ENCODE measurements around the gene KAT8. TPM values are rescaled to one million over a fixed set of nuclear protein-coding genes. Genes with fewer than 3 reads are reported as not detected.

The KAT8 gene
- total and polyA plus RNA-seq, 8 donors: 38.8 to 114 (median 54.0) TPM

DNA sequence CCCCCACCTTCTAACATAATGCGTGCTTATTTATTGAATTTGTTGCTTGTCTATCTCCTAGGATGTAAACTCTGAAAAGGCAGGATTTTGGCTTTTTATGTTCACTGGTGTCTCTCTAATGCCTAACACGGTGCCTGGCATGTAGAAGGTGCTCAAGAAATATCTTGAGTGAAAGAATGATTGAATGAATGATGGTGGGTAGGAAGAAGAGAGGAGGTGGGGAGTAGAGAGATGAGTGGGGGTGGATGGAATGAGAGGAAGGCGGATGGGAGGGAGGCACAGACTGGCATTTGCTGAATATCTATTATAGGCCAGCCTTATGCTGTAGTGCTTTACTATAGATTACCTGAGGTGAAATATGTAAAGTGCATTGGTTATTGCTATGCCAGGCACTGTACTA is 30.1 kb downstream of the KAT8 start:
- H3K36me3 ChIP-seq: no peaks in the 10 kb centered on the region
- 90 to 95% (median 92%) methylated on average over 3 of the region's 3 CpGs for WGBS, 5 donors
- DNase-seq: no peak
- no peak for TF ChIP-seq POLR2AphosphoS5 (IDR thresholded peaks at IDR 0.05)
- TF ChIP-seq POLR2A (IDR thresholded peaks at IDR 0.05): no peak
- TF ChIP-seq, protein P1, sequence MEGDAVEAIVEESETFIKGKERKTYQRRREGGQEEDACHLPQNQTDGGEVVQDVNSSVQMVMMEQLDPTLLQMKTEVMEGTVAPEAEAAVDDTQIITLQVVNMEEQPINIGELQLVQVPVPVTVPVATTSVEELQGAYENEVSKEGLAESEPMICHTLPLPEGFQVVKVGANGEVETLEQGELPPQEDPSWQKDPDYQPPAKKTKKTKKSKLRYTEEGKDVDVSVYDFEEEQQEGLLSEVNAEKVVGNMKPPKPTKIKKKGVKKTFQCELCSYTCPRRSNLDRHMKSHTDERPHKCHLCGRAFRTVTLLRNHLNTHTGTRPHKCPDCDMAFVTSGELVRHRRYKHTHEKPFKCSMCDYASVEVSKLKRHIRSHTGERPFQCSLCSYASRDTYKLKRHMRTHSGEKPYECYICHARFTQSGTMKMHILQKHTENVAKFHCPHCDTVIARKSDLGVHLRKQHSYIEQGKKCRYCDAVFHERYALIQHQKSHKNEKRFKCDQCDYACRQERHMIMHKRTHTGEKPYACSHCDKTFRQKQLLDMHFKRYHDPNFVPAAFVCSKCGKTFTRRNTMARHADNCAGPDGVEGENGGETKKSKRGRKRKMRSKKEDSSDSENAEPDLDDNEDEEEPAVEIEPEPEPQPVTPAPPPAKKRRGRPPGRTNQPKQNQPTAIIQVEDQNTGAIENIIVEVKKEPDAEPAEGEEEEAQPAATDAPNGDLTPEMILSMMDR (IDR thresholded peaks at IDR 0.05): no peak
- TF ChIP-seq EP300 (IDR thresholded peaks at IDR 0.05): no peak
- intact Hi-C loops (cut with DNase I; ENCODE audit: low total_unique reads): no loop called here
- H3K27ac ChIP-seq: no peak overlapping the region
- no peaks in the 10 kb centered on the region for H3K9me3 ChIP-seq
- H3K4me3 ChIP-seq: no peak overlapping the region
- peaks cover 0 to 44% (median 7%) of the 10 kb centered on the region in 3 donors for H3K27me3 ChIP-seq
- peaks cover 5 to 24% (median 18%) of the 10 kb centered on the region in 4 donors for H3K4me1 ChIP-seq

DNA sequence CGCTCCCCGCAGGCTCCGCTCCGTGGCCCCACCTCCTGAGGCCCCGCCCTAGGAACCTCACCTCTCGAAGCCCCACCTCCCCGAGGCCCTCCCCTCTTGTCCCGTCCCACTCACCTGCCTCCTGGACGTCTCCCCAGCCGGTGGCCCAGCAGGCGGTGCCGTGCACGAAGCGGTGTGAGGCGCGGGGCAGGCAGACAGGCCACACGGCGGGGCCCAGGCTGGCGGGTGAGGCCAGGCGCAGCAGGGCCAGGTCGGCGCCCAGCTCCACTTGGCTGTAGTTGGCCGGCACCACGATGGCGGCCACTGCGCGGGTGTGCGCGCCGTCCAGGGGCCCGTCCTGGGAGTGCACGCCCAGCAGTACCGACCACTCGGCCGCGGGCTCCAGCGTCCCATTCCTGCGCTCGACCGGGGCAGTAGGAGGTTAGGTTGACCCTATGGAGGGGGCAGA is 30.8 kb downstream of the KAT8 start:
- Histone ChIP-seq H3K36me3 (no peaks in the 10 kb centered on the region), H3K27ac (no peak overlapping the region), H3K9me3 (no peaks in the 10 kb centered on the region), H3K4me3 (peak overlapping the region in 3 of 4 donors; percentile 21 to 28 (median 23)), H3K4me1 (peaks cover 0 to 17% (median 11%) of the 10 kb centered on the region in 4 donors), H3K27me3 (peaks cover 0 to 49% (median 7%) of the 10 kb centered on the region in 3 donors)
- DNase-seq: peak; percentile 81 to 87
- WGBS, 5 donors: 7 to 25% (median 12%) methylated on average over 12 to 40 of the region's 40 CpGs
- intact Hi-C loops (cut with DNase I; ENCODE audit: low total_unique reads): no loop called here
- TF ChIP-seq POLR2AphosphoS5 (IDR thresholded peaks at IDR 0.05) (peak in 1 of 3 donors; percentile 19), EP300 (IDR thresholded peaks at IDR 0.05) (no peak)

DNA sequence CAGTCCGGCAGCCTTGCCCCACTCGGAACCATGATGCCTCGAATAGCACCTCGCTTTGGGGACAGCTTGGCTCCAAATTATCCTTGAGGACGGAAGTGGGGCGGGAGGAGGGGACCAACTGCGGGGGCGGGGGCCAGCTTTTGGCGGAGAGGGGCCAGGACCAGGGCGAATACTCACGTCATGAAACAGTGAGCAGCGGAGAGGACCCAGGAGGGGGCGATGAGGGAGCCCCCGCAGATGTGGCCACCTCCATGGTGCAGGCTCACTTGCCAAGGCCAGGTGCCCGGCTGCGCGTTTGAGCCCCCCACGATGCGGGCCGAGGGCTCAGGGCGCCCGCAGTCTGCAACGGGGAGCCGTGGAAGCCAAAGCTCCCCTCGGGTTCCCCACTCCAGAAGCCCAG is 31.4 kb downstream of the KAT8 start:
- H3K4me3 ChIP-seq: no peak overlapping the region
- peaks cover 0 to 49% (median 7%) of the 10 kb centered on the region in 3 donors for H3K27me3 ChIP-seq
- no peaks in the 10 kb centered on the region for H3K36me3 ChIP-seq
- peaks cover 0 to 16% (median 10%) of the 10 kb centered on the region in 4 donors for H3K4me1 ChIP-seq
- DNase-seq: no peak
- intact Hi-C loops (cut with DNase I; ENCODE audit: low total_unique reads): no loop called here
- TF ChIP-seq, protein P1 (IDR thresholded peaks at IDR 0.05): no peak
- TF ChIP-seq EP300 (IDR thresholded peaks at IDR 0.05) (no peak), POLR2AphosphoS5 (IDR thresholded peaks at IDR 0.05) (no peak)
- WGBS, 5 donors: 81 to 88% (median 86%) methylated on average over 18 to 25 of the region's 25 CpGs
- no peak overlapping the region for H3K27ac ChIP-seq
- H3K9me3 ChIP-seq: no peaks in the 10 kb centered on the region

DNA sequence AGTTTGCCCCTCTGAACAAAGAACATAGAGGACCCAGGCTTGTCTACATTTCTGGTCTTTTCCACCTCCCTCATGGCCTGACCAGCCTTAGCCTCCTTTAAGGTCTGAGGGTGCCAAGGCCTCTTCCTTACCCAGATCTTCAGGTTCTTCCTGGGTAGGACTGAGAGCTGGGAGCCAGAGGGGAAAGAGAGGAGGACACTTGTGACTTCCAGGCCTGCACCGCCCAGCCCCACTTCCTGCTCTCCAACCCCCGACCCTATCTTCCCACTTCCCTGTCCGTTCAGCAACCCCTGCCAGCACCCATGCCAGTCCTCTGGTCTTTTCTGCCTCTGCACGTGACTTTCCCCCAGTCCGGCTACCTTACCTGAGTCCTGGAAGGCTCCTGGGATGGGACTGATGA is 31.9 kb downstream of the KAT8 start:
- intact Hi-C loops (cut with DNase I; ENCODE audit: low total_unique reads): no loop called here
- WGBS, 5 donors: 72 to 80% (median 77%) methylated on average over 5 of the region's 5 CpGs

More for the DNA sequence above, 31.9 kb downstream of the KAT8 start:
- Histone ChIP-seq H3K4me1 (peaks cover 0 to 16% (median 10%) of the 10 kb centered on the region in 4 donors), H3K27me3 (peaks cover 0 to 49% (median 7%) of the 10 kb centered on the region in 3 donors), H3K4me3 (no peak overlapping the region), H3K9me3 (no peaks in the 10 kb centered on the region), H3K27ac (peak overlapping the region in 1 of 5 donors; percentile 17), H3K36me3 (no peaks in the 10 kb centered on the region)
- no peak for DNase-seq
- TF ChIP-seq, protein P1 (IDR thresholded peaks at IDR 0.05): no peak
- TF ChIP-seq EP300 (IDR thresholded peaks at IDR 0.05) (no peak), POLR2A (IDR thresholded peaks at IDR 0.05) (no peak), POLR2AphosphoS5 (IDR thresholded peaks at IDR 0.05) (no peak)

All from stomach (tissue), 9 donors.